Mesothelial cell of epicardium (in vitro differentiated cells): Measurements from ENCODE around the gene GAK. TPM values are rescaled to one million over a fixed set of nuclear protein-coding genes. Genes with fewer than 3 reads are reported as not detected.

Source experiments
- DNase-seq, 2 experiments: peaks; one replicate each; pipeline ENCODE4 v3.0.0; 2021; ENCODE audit warnings: low spot score in 2 of 2; ENCODE audit not compliant: unreplicated experiment in 2 of 2
- H3K27ac Mint-ChIP-seq: 2 replicates; pipeline ENCODE4 v1.8.0; 2021; ENCODE audit warnings: mixed read lengths
- H3K27me3 Mint-ChIP-seq: 2 replicates; pipeline ENCODE4 v1.8.0; 2021; ENCODE audit warnings: low read depth, mixed read lengths
- H3K36me3 Mint-ChIP-seq: 2 replicates; pipeline ENCODE4 v1.8.0; 2021; ENCODE audit warnings: mixed read lengths
- H3K4me1 Mint-ChIP-seq: 2 replicates; pipeline ENCODE4 v1.8.0; 2021; ENCODE audit warnings: mixed read lengths
- H3K4me3 Mint-ChIP-seq: 2 replicates; pipeline ENCODE4 v1.8.0; 2021; ENCODE audit warnings: mild to moderate bottlenecking, moderate library complexity, mixed read lengths
- H3K9me3 Mint-ChIP-seq: 2 replicates; pipeline ENCODE4 v1.8.0; 2021; ENCODE audit warnings: mixed read lengths
- total RNA-seq: library from RNA; stranded (reverse); gene quantifications from 3 replicates; pipeline ENCODE4 v1.2.1, GENCODE V29; 2021
- TF ChIP-seq, protein P1 (sequence below): fragments of 200-600 bp; sonication (generic); IDR thresholded peaks from one replicate; pipeline ENCODE4 v1.5.0; 2021; ENCODE audit warnings: antibody characterized with exemption; ENCODE audit not compliant: unreplicated experiment

GAK gene
- total RNA-seq, 1 donor from 2014 or later = 114 TPM

DNA sequence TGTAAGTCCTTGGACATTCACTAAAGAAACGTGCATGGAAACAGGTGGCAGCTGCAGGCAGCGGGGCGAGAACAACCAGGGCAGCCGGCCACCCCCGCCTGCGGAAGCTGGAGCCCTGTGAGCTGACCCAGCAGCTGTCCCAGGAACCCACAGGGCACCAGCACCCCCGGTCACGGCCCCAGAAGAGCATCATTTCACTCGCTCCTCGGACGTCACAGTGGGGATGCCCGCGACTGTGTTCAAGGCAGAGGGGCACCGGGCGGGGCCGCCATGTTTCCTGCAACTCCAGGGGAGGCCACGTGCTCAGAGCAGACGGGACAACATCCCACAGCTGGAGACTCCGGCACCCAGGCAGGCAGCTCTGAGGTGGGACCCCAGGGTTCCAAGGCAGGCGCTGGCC is 61.2 kb downstream of the GAK start:
- Mint-ChIP-seq H3K9me3 (no peaks in the 10 kb centered on the region), H3K4me3 (no peak overlapping the region), H3K27ac (no peak overlapping the region), H3K36me3 (peaks cover 34% of the 10 kb centered on the region), H3K4me1 (no peaks in the 10 kb centered on the region), H3K27me3 (no peaks in the 10 kb centered on the region)
- TF ChIP-seq, protein P1, sequence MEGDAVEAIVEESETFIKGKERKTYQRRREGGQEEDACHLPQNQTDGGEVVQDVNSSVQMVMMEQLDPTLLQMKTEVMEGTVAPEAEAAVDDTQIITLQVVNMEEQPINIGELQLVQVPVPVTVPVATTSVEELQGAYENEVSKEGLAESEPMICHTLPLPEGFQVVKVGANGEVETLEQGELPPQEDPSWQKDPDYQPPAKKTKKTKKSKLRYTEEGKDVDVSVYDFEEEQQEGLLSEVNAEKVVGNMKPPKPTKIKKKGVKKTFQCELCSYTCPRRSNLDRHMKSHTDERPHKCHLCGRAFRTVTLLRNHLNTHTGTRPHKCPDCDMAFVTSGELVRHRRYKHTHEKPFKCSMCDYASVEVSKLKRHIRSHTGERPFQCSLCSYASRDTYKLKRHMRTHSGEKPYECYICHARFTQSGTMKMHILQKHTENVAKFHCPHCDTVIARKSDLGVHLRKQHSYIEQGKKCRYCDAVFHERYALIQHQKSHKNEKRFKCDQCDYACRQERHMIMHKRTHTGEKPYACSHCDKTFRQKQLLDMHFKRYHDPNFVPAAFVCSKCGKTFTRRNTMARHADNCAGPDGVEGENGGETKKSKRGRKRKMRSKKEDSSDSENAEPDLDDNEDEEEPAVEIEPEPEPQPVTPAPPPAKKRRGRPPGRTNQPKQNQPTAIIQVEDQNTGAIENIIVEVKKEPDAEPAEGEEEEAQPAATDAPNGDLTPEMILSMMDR = no peak
- DNase-seq = no peak

DNA sequence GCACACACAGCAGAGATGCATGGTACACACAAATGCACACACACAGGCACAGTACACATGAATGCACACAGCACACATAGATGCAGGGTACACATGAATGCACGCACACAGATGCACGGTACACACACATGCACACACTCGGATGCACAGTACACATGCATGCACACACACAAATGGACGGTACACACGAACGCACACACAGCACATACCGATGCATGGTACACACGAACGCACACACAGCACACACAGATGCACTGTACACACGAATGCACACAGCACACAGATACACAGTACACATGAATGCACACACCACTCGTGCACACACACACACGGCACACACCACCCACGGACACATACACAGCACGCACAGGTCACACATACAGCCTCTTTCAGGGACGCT is 62.3 kb downstream of the GAK start:
- no peaks in the 10 kb centered on the region for H3K4me1 Mint-ChIP-seq
- H3K27me3 Mint-ChIP-seq = no peaks in the 10 kb centered on the region
- peaks cover 32% of the 10 kb centered on the region for H3K36me3 Mint-ChIP-seq
- no peak overlapping the region for H3K4me3 Mint-ChIP-seq
- no peak overlapping the region for H3K27ac Mint-ChIP-seq
- no peaks in the 10 kb centered on the region for H3K9me3 Mint-ChIP-seq
- TF ChIP-seq, protein P1 = no peak
- no peak for DNase-seq

DNA sequence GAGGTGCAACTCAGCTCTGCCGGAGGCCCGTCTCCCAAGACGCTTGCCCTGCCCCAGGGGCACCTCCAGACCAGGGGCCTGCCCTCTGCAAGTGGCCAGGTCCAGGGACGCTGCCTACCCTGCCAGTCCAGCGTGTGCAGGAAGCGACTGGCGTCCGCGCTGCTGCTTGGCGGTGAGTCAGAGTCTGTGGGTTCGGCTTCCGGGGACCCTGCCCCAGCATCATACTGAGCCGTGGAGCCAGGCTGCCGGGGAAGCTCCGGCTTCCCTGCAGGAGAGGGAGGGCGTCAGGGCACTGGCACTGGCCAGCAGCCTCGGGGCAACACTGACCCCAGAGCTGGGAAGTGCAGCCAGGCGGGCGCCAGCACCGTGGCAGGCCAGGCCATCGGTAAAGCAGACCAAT is 63.7 kb downstream of the GAK start:
- Mint-ChIP-seq H3K4me1 (no peaks in the 10 kb centered on the region), H3K4me3 (no peak overlapping the region), H3K27me3 (no peaks in the 10 kb centered on the region), H3K36me3 (peaks cover 33% of the 10 kb centered on the region), H3K9me3 (peaks cover under 1% of the 10 kb centered on the region), H3K27ac (no peak overlapping the region)
- TF ChIP-seq, protein P1 = no peak
- no peak for DNase-seq

DNA sequence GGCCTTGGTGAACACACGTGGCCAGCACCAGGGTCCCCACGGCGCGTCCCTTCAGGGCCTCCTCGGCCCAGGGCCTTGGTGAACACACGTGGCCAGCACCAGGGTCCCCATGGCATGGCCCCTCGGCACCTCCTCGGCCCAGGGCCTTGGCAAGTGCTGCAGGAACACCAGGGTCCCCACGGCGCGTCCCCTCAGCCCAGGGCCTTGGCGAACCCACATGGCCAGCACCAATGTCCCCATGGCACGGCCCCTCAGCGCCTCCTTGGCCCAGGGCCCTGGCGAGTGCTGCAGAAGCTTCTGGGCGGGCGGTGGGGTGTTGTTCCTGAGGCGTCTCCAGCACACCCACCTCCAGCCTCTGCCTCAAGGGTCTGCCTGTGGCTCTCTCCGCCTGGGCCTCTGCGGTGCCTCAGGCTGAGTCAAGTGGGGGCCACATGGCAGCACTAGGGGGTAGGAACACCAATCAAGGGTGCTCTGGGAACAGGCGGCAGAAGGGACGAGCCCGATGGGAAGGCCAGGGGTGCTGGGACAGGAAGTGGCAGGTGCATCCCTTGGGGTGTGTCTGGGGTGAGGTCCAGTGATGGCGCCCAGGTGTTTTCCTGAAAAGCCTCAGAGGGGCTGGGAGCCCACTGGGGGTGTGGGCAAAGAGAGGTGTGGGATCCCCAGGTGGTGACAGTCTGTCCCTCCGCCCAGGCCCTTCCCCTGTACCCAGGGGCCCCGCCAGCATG is 64.4 kb downstream of the GAK start:
- Mint-ChIP-seq H3K9me3 (peaks cover 8% of the 10 kb centered on the region), H3K27ac (no peak overlapping the region), H3K4me3 (no peak overlapping the region), H3K4me1 (no peaks in the 10 kb centered on the region), H3K27me3 (no peaks in the 10 kb centered on the region), H3K36me3 (peaks cover 39% of the 10 kb centered on the region)
- no peak for DNase-seq
- TF ChIP-seq, protein P1 = no peak

DNA sequence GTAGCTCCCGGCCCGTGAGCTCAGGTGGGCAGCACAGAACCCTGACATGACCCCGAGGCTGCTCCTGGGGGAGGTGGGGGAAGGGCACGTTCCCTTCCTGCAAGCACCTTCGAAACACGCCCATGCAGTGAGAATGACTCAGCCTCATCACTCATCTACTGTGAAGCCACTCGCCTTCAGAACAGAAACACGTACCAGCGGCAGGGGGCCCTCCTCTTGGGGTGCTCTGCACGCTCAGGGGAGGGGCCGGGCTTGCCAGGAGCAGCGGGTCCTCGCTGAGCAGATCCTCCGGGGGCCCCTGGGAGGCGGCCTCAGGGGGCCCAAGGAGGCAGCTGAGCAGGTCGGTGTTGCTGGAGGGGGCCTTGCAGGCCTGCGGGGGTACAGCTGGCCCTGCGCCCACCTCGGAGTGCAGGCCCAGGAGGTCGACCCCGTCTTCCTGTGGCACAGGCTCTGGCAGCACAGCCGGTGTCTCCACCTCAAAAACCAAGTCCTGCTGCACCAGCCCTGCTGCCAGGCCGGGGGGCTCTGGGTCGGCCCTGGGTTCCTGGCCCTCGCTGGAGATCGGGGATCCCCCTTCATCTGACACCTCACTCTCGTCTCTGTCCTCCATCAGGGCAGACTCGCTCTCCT is 65.2 kb downstream of the GAK start:
- no peaks in the 10 kb centered on the region for H3K27me3 Mint-ChIP-seq
- no peak overlapping the region for H3K4me3 Mint-ChIP-seq
- peaks cover 9% of the 10 kb centered on the region for H3K9me3 Mint-ChIP-seq
- no peaks in the 10 kb centered on the region for H3K4me1 Mint-ChIP-seq
- DNase-seq = no peak
- H3K27ac Mint-ChIP-seq = no peak overlapping the region
- H3K36me3 Mint-ChIP-seq = peaks cover 46% of the 10 kb centered on the region
- TF ChIP-seq, protein P1 = no peak
